ENCODE measurements around the gene CPNE6. TPM values are rescaled to one million over a fixed set of nuclear protein-coding genes. Genes with fewer than 3 reads are reported as not detected.
A peak's percentile ranks its signal among the peaks of the same experiment; 100 is the strongest.
"Not testable (repeated sequence)": the region's sequence is repeated elsewhere in the genome, so short reads cannot be mapped to it uniquely, and the experiment has no call there.

Gene CPNE6
- total and polyA plus RNA-seq, 2 donors (not counting 1 experiment from before 2014, with no cell fraction given), result not detected

DNA sequence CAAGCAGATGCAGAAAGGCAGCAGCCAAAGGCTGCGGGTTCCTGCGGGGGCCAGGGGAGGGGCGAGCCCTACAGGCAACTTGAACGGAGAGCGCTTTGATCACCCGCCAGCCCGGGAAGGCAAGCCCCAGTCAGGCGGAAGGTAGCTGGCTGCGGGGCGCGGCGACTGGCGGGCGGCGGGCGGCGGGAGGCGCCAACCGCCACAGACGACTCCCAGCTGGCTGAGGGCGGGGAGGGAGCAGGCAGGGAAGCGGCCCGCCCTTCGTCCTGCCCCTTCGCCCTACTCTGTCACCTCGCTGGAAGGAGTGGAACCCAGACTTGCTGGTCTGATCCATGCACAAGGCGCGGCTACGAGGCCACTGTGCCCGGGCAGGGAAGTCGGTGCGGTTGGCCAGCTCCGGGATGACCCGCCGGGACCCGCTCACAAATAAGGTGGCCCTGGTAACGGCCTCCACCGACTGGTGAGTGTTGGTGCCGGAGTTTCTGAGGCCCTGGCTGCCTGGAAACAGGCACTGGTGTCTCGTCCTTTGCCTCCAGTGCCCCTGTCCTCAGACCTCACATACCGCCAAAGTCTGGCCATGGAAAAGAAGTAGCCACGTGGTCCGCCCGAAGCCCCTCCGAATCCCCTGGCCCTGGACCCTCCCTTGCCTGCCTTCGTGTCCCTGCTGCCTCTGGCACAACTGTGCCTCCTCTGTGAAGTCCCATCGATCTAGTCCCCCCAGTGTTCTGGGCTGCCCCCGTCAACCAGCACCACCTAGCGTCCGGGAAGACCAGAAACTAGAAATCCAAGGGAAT is 35.0 kb upstream of the CPNE6 start:
- Histone ChIP-seq H3K79me2 (ENCODE audit: control insufficient read depth, insufficient read depth, low read length) (no peaks in the 10 kb centered on the region), H3K9ac (ENCODE audit: low read length) (peak overlapping the region; percentile 84), H3K27me3 (replicated peaks in 1 of 4; ENCODE audit: control extremely low read depth in 1 of 4, control insufficient read depth in 3 of 4, insufficient read depth in 4 of 4, low read length in 3 of 4) (no peaks in the 10 kb centered on the region), H3K4me3 (ENCODE audit: control extremely low read depth in 1 of 5, extremely low read depth in 1 of 5, insufficient read depth in 1 of 5, low read depth in 2 of 5, low read length in 4 of 5) (peak overlapping the region; percentile 34 to 77 (median 59)), H3K36me3 (replicated peaks in 1 of 2; ENCODE audit: control extremely low read depth in 1 of 2, control insufficient read depth in 1 of 2, extremely low read depth in 1 of 2, insufficient read depth in 2 of 2, low read length in 1 of 2) (no peaks in the 10 kb centered on the region), H3K9me3 (ENCODE audit: control extremely low read depth in 1 of 3, control insufficient read depth in 2 of 3, insufficient read depth in 1 of 3, low read length in 2 of 3) (peaks cover 2 to 9% (median 5%) of the 10 kb centered on the region in 3 donors), H3K4me2 (replicated peaks; ENCODE audit: low read depth, low read length, poor library complexity, severe bottlenecking) (peak overlapping the region; percentile 78), H4K20me1 (ENCODE audit: control insufficient read depth, insufficient read depth, low read length, poor library complexity, severe bottlenecking) (no peaks in the 10 kb centered on the region), H2AFZ (ENCODE audit: insufficient read depth, low read depth, low read length, poor library complexity, severe bottlenecking) (peak overlapping the region; percentile 92), H3K27ac (ENCODE audit: low read length in 2 of 2) (peak overlapping the region; percentile 33 to 38), H3K4me1 (ENCODE audit: control insufficient read depth in 2 of 2, insufficient read depth in 2 of 2, low read length in 2 of 2) (peaks cover 0 to 9% of the 10 kb centered on the region in 2 donors)
- Mint-ChIP-seq H3K9me3 (ENCODE audit: insufficient read depth) (peaks cover 6% of the 10 kb centered on the region), H3K27ac (peak overlapping the region; percentile 87), H3K4me3 (peak overlapping the region; percentile 98), H3K4me1 (peaks cover 10% of the 10 kb centered on the region), H3K27me3 (no peaks in the 10 kb centered on the region)
- under 1% methylated on average over 50 of the region's 50 CpGs for WGBS (ENCODE audit: insufficient coverage)
- POLR2A ChIA-PET, result interaction anchor here (0.6 kb wide), 1 partner anchor 1438 kb away, joined by 3 read pairs; the partner anchor contains the start of gene ABHD4
- DNase-seq, result peak; percentile 75
- CTCF ChIA-PET, result interaction anchor here (1.0 kb wide), 2 partner anchors 72 to 405 kb away, joined by 3 to 6 read pairs; no protein-coding TSS in a partner anchor
- TF ChIP-seq, protein P1, sequence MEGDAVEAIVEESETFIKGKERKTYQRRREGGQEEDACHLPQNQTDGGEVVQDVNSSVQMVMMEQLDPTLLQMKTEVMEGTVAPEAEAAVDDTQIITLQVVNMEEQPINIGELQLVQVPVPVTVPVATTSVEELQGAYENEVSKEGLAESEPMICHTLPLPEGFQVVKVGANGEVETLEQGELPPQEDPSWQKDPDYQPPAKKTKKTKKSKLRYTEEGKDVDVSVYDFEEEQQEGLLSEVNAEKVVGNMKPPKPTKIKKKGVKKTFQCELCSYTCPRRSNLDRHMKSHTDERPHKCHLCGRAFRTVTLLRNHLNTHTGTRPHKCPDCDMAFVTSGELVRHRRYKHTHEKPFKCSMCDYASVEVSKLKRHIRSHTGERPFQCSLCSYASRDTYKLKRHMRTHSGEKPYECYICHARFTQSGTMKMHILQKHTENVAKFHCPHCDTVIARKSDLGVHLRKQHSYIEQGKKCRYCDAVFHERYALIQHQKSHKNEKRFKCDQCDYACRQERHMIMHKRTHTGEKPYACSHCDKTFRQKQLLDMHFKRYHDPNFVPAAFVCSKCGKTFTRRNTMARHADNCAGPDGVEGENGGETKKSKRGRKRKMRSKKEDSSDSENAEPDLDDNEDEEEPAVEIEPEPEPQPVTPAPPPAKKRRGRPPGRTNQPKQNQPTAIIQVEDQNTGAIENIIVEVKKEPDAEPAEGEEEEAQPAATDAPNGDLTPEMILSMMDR (IDR thresholded peaks at IDR 0.05), result peak; percentile 68
- no peak for TF ChIP-seq EZH2 (IDR thresholded peaks at IDR 0.05; ENCODE audit: borderline replicate concordance, insufficient read depth, low read depth, low read length, poor library complexity, severe bottlenecking)
- intact Hi-C loops (cut with micrococcal nuclease), result loop anchor here (1.0 to 10.0 kb wide), 4 partner anchors 22 to 472 kb away; partner anchors contain the start of genes AP1G2 and DHRS4L2
- peak; percentile 92 for ATAC-seq (ENCODE audit: low read depth)

DNA sequence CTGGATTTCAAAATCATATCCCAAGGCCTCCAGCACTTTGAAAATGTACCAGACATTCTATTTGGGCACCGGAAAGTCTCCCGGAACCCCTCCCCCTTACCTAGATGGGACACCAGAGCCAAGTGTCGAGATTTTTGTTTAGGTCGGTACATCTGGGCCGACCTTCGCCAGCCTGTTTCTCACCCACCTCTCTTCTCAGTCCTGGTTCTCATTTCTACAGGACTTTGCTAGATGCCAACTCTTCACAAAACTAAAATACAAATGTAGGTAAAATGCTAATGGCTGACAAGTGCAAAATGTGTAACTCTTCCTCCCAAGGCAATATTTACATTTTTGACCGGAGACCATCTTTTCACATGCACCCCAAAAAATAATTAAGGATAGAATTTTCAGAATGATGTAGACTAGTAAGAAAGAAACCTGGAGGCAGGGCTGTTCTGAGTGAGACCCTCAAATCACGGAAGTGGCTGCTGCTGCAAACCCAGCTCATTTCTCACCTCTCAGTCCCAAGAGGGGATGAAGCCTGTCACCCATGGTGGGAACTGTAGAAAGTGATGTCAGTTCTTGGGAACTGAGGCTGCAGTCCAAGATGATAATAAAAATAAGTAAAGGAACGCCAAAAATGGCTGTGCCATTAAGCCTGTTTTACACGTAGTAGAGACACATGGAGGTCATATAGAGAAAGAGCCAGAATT is 34.3 kb upstream of the CPNE6 start:
- H3K36me3 ChIP-seq (replicated peaks in 1 of 2; ENCODE audit: control extremely low read depth in 1 of 2, control insufficient read depth in 1 of 2, extremely low read depth in 1 of 2, insufficient read depth in 2 of 2, low read length in 1 of 2); H4K20me1 ChIP-seq (ENCODE audit: control insufficient read depth, insufficient read depth, low read length, poor library complexity, severe bottlenecking); H3K4me1 ChIP-seq (ENCODE audit: control insufficient read depth in 2 of 2, insufficient read depth in 2 of 2, low read length in 2 of 2); ATAC-seq (ENCODE audit: low read depth); H3K79me2 ChIP-seq (ENCODE audit: control insufficient read depth, insufficient read depth, low read length); DNase-seq; H3K27me3 ChIP-seq (replicated peaks in 1 of 4; ENCODE audit: control extremely low read depth in 1 of 4, control insufficient read depth in 3 of 4, insufficient read depth in 4 of 4, low read length in 3 of 4); H3K4me1 Mint-ChIP-seq; CTCF ChIA-PET; H3K9me3 Mint-ChIP-seq (ENCODE audit: insufficient read depth); H3K9me3 ChIP-seq (ENCODE audit: control extremely low read depth in 1 of 3, control insufficient read depth in 2 of 3, insufficient read depth in 1 of 3, low read length in 2 of 3); H3K27me3 Mint-ChIP-seq; POLR2A ChIA-PET: not testable (repeated sequence)
- peak overlapping the region in 1 of 2 donors; percentile 38 for H3K27ac ChIP-seq (ENCODE audit: low read length in 2 of 2)
- 35% methylated on average over 4 of the region's 10 CpGs for WGBS (ENCODE audit: insufficient coverage)
- Mint-ChIP-seq H3K27ac (peak overlapping the region; percentile 87), H3K4me3 (peak overlapping the region; percentile 98)
- peak overlapping the region; percentile 92 for H2AFZ ChIP-seq (ENCODE audit: insufficient read depth, low read depth, low read length, poor library complexity, severe bottlenecking)
- peak overlapping the region in 4 of 5 experiments; percentile 57 to 77 (median 64) for H3K4me3 ChIP-seq (ENCODE audit: control extremely low read depth in 1 of 5, extremely low read depth in 1 of 5, insufficient read depth in 1 of 5, low read depth in 2 of 5, low read length in 4 of 5)
- H3K9ac ChIP-seq (ENCODE audit: low read length), result peak overlapping the region; percentile 84
- intact Hi-C loops (cut with micrococcal nuclease), result loop anchor here (1.0 to 10.0 kb wide), 4 partner anchors 23 to 472 kb away; partner anchors contain the start of genes AP1G2 and DHRS4L2
- peak overlapping the region; percentile 78 for H3K4me2 ChIP-seq (replicated peaks; ENCODE audit: low read depth, low read length, poor library complexity, severe bottlenecking)

Data from B cell (primary cell).